ENCODE measurements around the gene THSD4. TPM values are rescaled to one million over a fixed set of nuclear protein-coding genes. Genes with fewer than 3 reads are reported as not detected.

Gene THSD4
- total and polyA plus RNA-seq, 2 of the 4 experiments (the other 2 are of a cell fraction): 25.5 to 31.1 TPM

- in situ Hi-C loops (cut with MboI; ENCODE audit: low sequenced_read_pairs) (no loop called here), intact Hi-C loops (cut with micrococcal nuclease) (no loop called here), dilution Hi-C loops (cut with HindIII; ENCODE audit: low sequenced_read_pairs, unreplicated experiment) (no loop called here)
- TF ChIP-seq RCOR1 (IDR thresholded peaks at IDR 0.05; ENCODE audit: insufficient replicate concordance, low read length): no peak
- Histone ChIP-seq H4K5ac (ENCODE audit: low read depth, low read length) (peak overlapping the region; percentile 66; the same call in 1 of the 2 replicates), H3K23ac (ENCODE audit: low read depth, low read length) (peak overlapping the region; percentile 50; the same call in 1 of the 2 replicates), H3K36me3 (ENCODE audit: control insufficient read depth, insufficient read depth, low read length) (no peaks in the 10 kb centered on the region), H3K4me1 (ENCODE audit: control insufficient read depth, insufficient read depth, low read length) (peaks cover 16% of the 10 kb centered on the region), H3K56ac (ENCODE audit: extremely low read depth, insufficient read depth, low read length) (no peak overlapping the region), H3K4me2 (ENCODE audit: low read depth, low read length) (peak overlapping the region; percentile 81; the same call in 1 of the 2 replicates), H3K79me1 (ENCODE audit: low read depth in 1 of 2, low read length in 2 of 2) (peaks cover 0 to 9% of the 10 kb centered on the region in 2 experiments; a peak in 2 of 4 replicates), H2BK5ac (ENCODE audit: low read depth, low read length, poor library complexity, severe bottlenecking) (peak overlapping the region; percentile 57), H4K8ac (ENCODE audit: low read depth in 2 of 2, low read length in 2 of 2) (peak overlapping the region; percentile 12 to 49; a peak in 3 of 4 replicates), H3K18ac (ENCODE audit: low read depth, low read length) (peak overlapping the region; percentile 92), H3K9ac (ENCODE audit: low read depth, low read length) (no peak overlapping the region), H3K27me3 (ENCODE audit: control insufficient read depth, insufficient read depth, low read length) (no peaks in the 10 kb centered on the region), H3K9me1 (ENCODE audit: insufficient read depth, low read length) (peaks cover 23% of the 10 kb centered on the region), H2AFZ (replicated peaks; ENCODE audit: low read length, poor library complexity) (peak overlapping the region; percentile 57), H3K4ac (ENCODE audit: low read depth, low read length) (peak overlapping the region; percentile 93), H4K91ac (ENCODE audit: insufficient read depth, low read depth, low read length) (peak overlapping the region; percentile 81), H3K14ac (replicated peaks; ENCODE audit: low read depth, low read length) (peak overlapping the region; percentile 82), H4K20me1 (ENCODE audit: insufficient read depth, low read length) (peaks cover 18% of the 10 kb centered on the region; the same call in 1 of the 2 replicates), H3K4me3 (ENCODE audit: insufficient read depth, low read depth, low read length) (no peak overlapping the region), H3K9me3 (ENCODE audit: control insufficient read depth, insufficient read depth, low read length) (peaks cover 4% of the 10 kb centered on the region; the same call in 1 of the 2 replicates), H2BK15ac (ENCODE audit: low read depth, low read length) (peak overlapping the region; percentile 31; the same call in 2 of the 3 replicates), H2BK20ac (ENCODE audit: low read depth, low read length) (peak overlapping the region; percentile 89), H3K27ac (ENCODE audit: insufficient read depth, low read length) (peak overlapping the region; percentile 47; the same call in 1 of the 2 replicates), H2AK5ac (ENCODE audit: low read depth, low read length) (peak overlapping the region; percentile 99), H2AK9ac (replicated peaks; ENCODE audit: low read depth, low read length, poor library complexity) (peak overlapping the region; percentile 50), H2BK120ac (ENCODE audit: low read depth, low read length) (peak overlapping the region; percentile 73)
- DNase-seq (no peak), ATAC-seq (ENCODE audit: low read depth) (no peak)
- no TSS peak for BruUV-seq (replicated peaks)
- ChIA-PET CTCF (no interaction called here), POLR2A (ENCODE audit: unreplicated experiment) (no interaction called here)
- 100% methylated on average over 1 of the region's 3 CpGs; no CpG with 5 or more reads in 1 of the 2 experiments for WGBS, 2 experiments (ENCODE audit: extremely low coverage in 2 of 2, insufficient read length in 1 of 2)
Observed at GRCh38 chr15:71691081-71691457, 575.8 kb downstream of the THSD4 start.

All from IMR-90 (cell line).